NCI-H2196 (cell line): ENCODE data around the gene MTX3.

Experiments
- DNase-seq: peaks from one replicate; lab custom pipeline; 2025; ENCODE audit not compliant: unreplicated experiment; lab: John Stamatoyannopoulos, UW

MTX3 gene

GRCh38 chr5:79983618-79984017, 7.4 kb downstream of the MTX3 start:
- DNase-seq, result no peak

- no peak for DNase-seq
These were observed 8.9 kb downstream of the MTX3 start for GRCh38 chr5:79982136-79982535.

GRCh38 chr5:79976759-79977515, 14.1 kb downstream of the MTX3 start:
- DNase-seq, result no peak

- no peak for DNase-seq
These were observed 15.6 kb downstream of the MTX3 start for GRCh38 chr5:79975422-79975821.

- no peak for DNase-seq
These were observed 16.2 kb downstream of the MTX3 start for GRCh38 chr5:79974886-79975285.

GRCh38 chr5:79973996-79974395, 17.1 kb downstream of the MTX3 start:
- no peak for DNase-seq

- DNase-seq, result no peak
These were observed 17.6 kb downstream of the MTX3 start for GRCh38 chr5:79973511-79973910.

- no peak for DNase-seq
These were observed 19.9 kb downstream of the MTX3 start for GRCh38 chr5:79971156-79971555.

- DNase-seq, result no peak
These were observed 24.6 kb downstream of the MTX3 start for GRCh38 chr5:79966448-79966847.

- DNase-seq, result no peak
These were observed 26.9 kb downstream of the MTX3 start for GRCh38 chr5:79964136-79964535.

- no peak for DNase-seq
These were observed 27.6 kb downstream of the MTX3 start for GRCh38 chr5:79963261-79964061.

GRCh38 chr5:79962575-79963222, 28.4 kb downstream of the MTX3 start:
- DNase-seq, result no peak

GRCh38 chr5:79961716-79962574, 29.1 kb downstream of the MTX3 start:
- DNase-seq, result no peak

GRCh38 chr5:79959407-79959806, 31.7 kb downstream of the MTX3 start:
- DNase-seq, result no peak

GRCh38 chr5:79955941-79956670, 35.0 kb downstream of the MTX3 start:
- DNase-seq, result no peak

GRCh38 chr5:79955356-79955895, 35.6 kb downstream of the MTX3 start:
- DNase-seq, result no peak

- DNase-seq, result no peak
These were observed 36.4 kb downstream of the MTX3 start for GRCh38 chr5:79954620-79955019.

- no peak for DNase-seq
These were observed 43.5 kb downstream of the MTX3 start for GRCh38 chr5:79947567-79947966.

GRCh38 chr5:79938468-79938867, 52.6 kb downstream of the MTX3 start:
- DNase-seq, result no peak

GRCh38 chr5:79936646-79937216, 54.3 kb downstream of the MTX3 start:
- DNase-seq, result no peak
